HEK293 (cell line): Measurements from ENCODE around the gene ELMO1.

Experiments
- CTCF ChIA-PET: fragments of 350-600 bp; formaldehyde crosslinking; extraction: SDS; loops from one replicate; lab custom pipeline; 2021; ENCODE audit warnings: antibody characterized with exemption; lab: Yijun Ruan, JAX
- POLR2A ChIA-PET: fragments of 300-600 bp; formaldehyde crosslinking; extraction: SDS; loops from one replicate; lab custom pipeline; 2020; ENCODE audit warnings: antibody characterized with exemption, inconsistent platforms; lab: Yijun Ruan, JAX
- H3K27ac ChIP-seq: fragments of 200-500 bp; sonication (Bioruptor generic); 2 replicates; pipeline ENCODE4 v1.5.1; 2014; ENCODE audit warnings: low read depth, low read length, control low read depth, inconsistent platforms; ENCODE audit errors: extremely low read depth
- H3K36me3 ChIP-seq, 2 experiments: fragments of 200-500 bp in 1 of 2; sonication (Bioruptor generic) in 1 of 2; 1 replicate in 1 of 2; 2 replicates in 1 of 2; pipeline ENCODE4 v1.5.1; 2014 to 2017; ENCODE audit warnings: inconsistent platforms in 2 of 2, low read length in 2 of 2; ENCODE audit not compliant: control insufficient read depth in 2 of 2, insufficient read depth in 1 of 2
- H3K4me1 ChIP-seq: fragments of 200-500 bp; sonication (Bioruptor generic); 2 replicates; pipeline ENCODE4 v1.5.1; 2014; ENCODE audit warnings: mild to moderate bottlenecking, low read length, inconsistent platforms; ENCODE audit not compliant: control insufficient read depth, insufficient read depth
- H3K4me3 ChIP-seq: 2 replicates; pipeline ENCODE4 v1.5.1; 2011; ENCODE audit warnings: low read depth, mild to moderate bottlenecking, control low read depth, low read length, moderate library complexity
- H3K9me3 ChIP-seq: fragments of 200-500 bp; sonication (Bioruptor generic); 2 replicates; pipeline ENCODE4 v1.5.1; 2014; ENCODE audit warnings: low read depth, low read length, inconsistent platforms; ENCODE audit not compliant: control insufficient read depth, insufficient read depth
- EGR2 ChIP-seq: fragments of 450-650 bp; formaldehyde crosslinking; IDR thresholded peaks from 2 replicates; pipeline ENCODE4 v1.5.1; 2016; ENCODE audit warnings: low read depth, missing biosample characterization, missing genetic modification characterization
- GLI2 ChIP-seq: fragments of 450-650 bp; formaldehyde crosslinking; IDR thresholded peaks from 2 replicates; pipeline ENCODE4; 2017; ENCODE audit warnings: missing biosample characterization, missing genetic modification characterization, low read depth, borderline replicate concordance
- HOXA7 ChIP-seq: sonication (generic); formaldehyde crosslinking; IDR thresholded peaks from 2 replicates; pipeline ENCODE4 v1.8.1; 2022; ENCODE audit warnings: missing genetic modification reagents, borderline replicate concordance
- KLF7 ChIP-seq: fragments of 450-650 bp; formaldehyde crosslinking; IDR thresholded peaks from 2 replicates; pipeline ENCODE4 v1.5.1; 2016; ENCODE audit warnings: missing biosample characterization, missing genetic modification characterization, borderline replicate concordance
- RBAK ChIP-seq: fragments of 450-650 bp; formaldehyde crosslinking; IDR thresholded peaks from 2 replicates; pipeline ENCODE4 v1.5.1; 2016; ENCODE audit warnings: missing biosample characterization, missing genetic modification characterization
- YY2 ChIP-seq: fragments of 450-650 bp; formaldehyde crosslinking; IDR thresholded peaks from 2 replicates; pipeline ENCODE4 v1.5.1; 2016; ENCODE audit warnings: missing biosample characterization, missing genetic modification characterization
- ZBTB17 ChIP-seq: fragments of 450-650 bp; formaldehyde crosslinking; IDR thresholded peaks from 2 replicates; pipeline ENCODE4 v1.5.1; 2016; ENCODE audit warnings: missing biosample characterization, missing genetic modification characterization
- ZFP41 ChIP-seq: fragments of 450-650 bp; formaldehyde crosslinking; IDR thresholded peaks from 2 replicates; pipeline ENCODE4 v1.5.1; 2016; ENCODE audit warnings: missing biosample characterization, missing genetic modification characterization, borderline replicate concordance
- ZNF10 ChIP-seq: fragments of 450-650 bp; formaldehyde crosslinking; IDR thresholded peaks from 2 replicates; pipeline ENCODE4 v1.5.1; 2017; ENCODE audit warnings: missing biosample characterization, missing genetic modification characterization
- ZNF146 ChIP-seq: fragments of 450-650 bp; formaldehyde crosslinking; IDR thresholded peaks from 2 replicates; pipeline ENCODE4 v1.5.1; 2016; ENCODE audit warnings: missing biosample characterization, missing genetic modification characterization
- ZNF221 ChIP-seq: fragments of 450-650 bp; formaldehyde crosslinking; IDR thresholded peaks from 2 replicates; pipeline ENCODE4 v1.5.1; 2017; ENCODE audit warnings: missing biosample characterization, missing genetic modification characterization, borderline replicate concordance
- ZNF23 ChIP-seq: fragments of 450-650 bp; formaldehyde crosslinking; IDR thresholded peaks from 2 replicates; pipeline ENCODE4 v1.5.1; 2016; ENCODE audit warnings: missing biosample characterization, missing genetic modification characterization, borderline replicate concordance
- ZNF248 ChIP-seq: fragments of 450-650 bp; formaldehyde crosslinking; IDR thresholded peaks from 2 replicates; pipeline ENCODE4 v1.5.1; 2017; ENCODE audit warnings: missing biosample characterization, missing genetic modification characterization
- ZNF274 ChIP-seq, 2 experiments: fragments of 200-500 bp in 1 of 2; fragments of 450-650 bp in 1 of 2; sonication (Bioruptor generic) in 1 of 2; formaldehyde crosslinking in 1 of 2; IDR thresholded peaks; 2 replicates each; pipeline versions ENCODE4 v1.5.1 to v1.6.1; 2014 to 2016; ENCODE audit warnings: borderline replicate concordance in 1 of 2, inconsistent platforms in 1 of 2, low read length in 1 of 2, missing biosample characterization in 1 of 2, missing genetic modification characterization in 1 of 2
- ZNF350 ChIP-seq: fragments of 450-650 bp; formaldehyde crosslinking; IDR thresholded peaks from 2 replicates; pipeline ENCODE4 v1.5.0; 2017; ENCODE audit warnings: missing biosample characterization, mild to moderate bottlenecking, missing genetic modification characterization
- ZNF391 ChIP-seq: fragments of 450-650 bp; formaldehyde crosslinking; IDR thresholded peaks from 2 replicates; pipeline ENCODE4 v1.5.1; 2016; ENCODE audit warnings: low read depth, missing biosample characterization, missing genetic modification characterization, borderline replicate concordance
- ZNF510 ChIP-seq: fragments of 450-650 bp; formaldehyde crosslinking; IDR thresholded peaks from 2 replicates; pipeline ENCODE4 v1.5.1; 2018; ENCODE audit warnings: mild to moderate bottlenecking, missing genetic modification characterization, missing biosample characterization; ENCODE audit not compliant: insufficient replicate concordance
- ZNF530 ChIP-seq: fragments of 450-650 bp; formaldehyde crosslinking; IDR thresholded peaks from 2 replicates; pipeline ENCODE4 v1.5.1; 2016; ENCODE audit warnings: low read depth, missing biosample characterization, missing genetic modification characterization
- ZNF596 ChIP-seq: fragments of 450-650 bp; IDR thresholded peaks from 2 replicates; pipeline ENCODE4 v1.5.0; 2018; ENCODE audit warnings: missing biosample characterization, mild to moderate bottlenecking, missing genetic modification characterization, moderate library complexity
- ZNF600 ChIP-seq: fragments of 450-650 bp; formaldehyde crosslinking; IDR thresholded peaks from 2 replicates; pipeline ENCODE4 v1.5.1; 2016; ENCODE audit warnings: missing biosample characterization, missing genetic modification characterization
- ZNF654 ChIP-seq: fragments of 450-650 bp; formaldehyde crosslinking; IDR thresholded peaks from 2 replicates; pipeline ENCODE4 v1.5.1; 2016; ENCODE audit warnings: low read depth, missing biosample characterization, missing genetic modification characterization
- ZNF670 ChIP-seq: fragments of 450-650 bp; formaldehyde crosslinking; IDR thresholded peaks from 2 replicates; pipeline ENCODE4 v1.5.1; 2016; ENCODE audit warnings: missing biosample characterization, missing genetic modification characterization, low read depth
- ZNF677 ChIP-seq: fragments of 450-650 bp; IDR thresholded peaks from 2 replicates; pipeline ENCODE4 v1.5.0; 2018; ENCODE audit warnings: missing biosample characterization, mild to moderate bottlenecking, missing genetic modification characterization, moderate library complexity
- ZNF747 ChIP-seq: fragments of 450-650 bp; formaldehyde crosslinking; IDR thresholded peaks from 2 replicates; pipeline ENCODE4 v1.5.1; 2016; ENCODE audit warnings: missing biosample characterization, missing genetic modification characterization
- ZNF76 ChIP-seq: fragments of 450-650 bp; formaldehyde crosslinking; IDR thresholded peaks from 2 replicates; pipeline ENCODE4; 2016; ENCODE audit warnings: low read depth, missing biosample characterization, missing genetic modification characterization, borderline replicate concordance
- ZNF777 ChIP-seq: fragments of 450-650 bp; formaldehyde crosslinking; IDR thresholded peaks from 2 replicates; pipeline ENCODE4 v1.5.1; 2017; ENCODE audit warnings: missing biosample characterization, missing genetic modification characterization, borderline replicate concordance
- ZNF837 ChIP-seq: fragments of 450-650 bp; formaldehyde crosslinking; IDR thresholded peaks from 2 replicates; pipeline ENCODE4 v1.5.1; 2016; ENCODE audit warnings: missing biosample characterization, missing genetic modification characterization
- ZSCAN30 ChIP-seq: fragments of 450-650 bp; IDR thresholded peaks from 2 replicates; pipeline ENCODE4 v1.5.1; 2018; ENCODE audit warnings: missing biosample characterization, mild to moderate bottlenecking, missing genetic modification characterization, moderate library complexity
- TF ChIP-seq, protein P1 (sequence below): fragments of 450-650 bp; formaldehyde crosslinking; IDR thresholded peaks from 2 replicates; pipeline ENCODE4 v1.5.1; 2016; ENCODE audit warnings: missing biosample characterization, missing genetic modification characterization, borderline replicate concordance
- TF ChIP-seq, protein P2 (sequence below): fragments of 450-650 bp; IDR thresholded peaks from 2 replicates; pipeline ENCODE4 v1.5.1; 2018; ENCODE audit warnings: missing biosample characterization, mild to moderate bottlenecking, missing genetic modification characterization
- TF ChIP-seq, protein P3 (sequence below): fragments of 450-650 bp; formaldehyde crosslinking; IDR thresholded peaks from 2 replicates; pipeline ENCODE4 v1.5.1; 2017; ENCODE audit warnings: missing biosample characterization, missing genetic modification characterization
- TF ChIP-seq, protein P4 (sequence below): fragments of 450-650 bp; formaldehyde crosslinking; IDR thresholded peaks from 2 replicates; pipeline ENCODE4 v1.5.1; 2016; ENCODE audit warnings: missing biosample characterization, missing genetic modification characterization

The ELMO1 gene

DNA sequence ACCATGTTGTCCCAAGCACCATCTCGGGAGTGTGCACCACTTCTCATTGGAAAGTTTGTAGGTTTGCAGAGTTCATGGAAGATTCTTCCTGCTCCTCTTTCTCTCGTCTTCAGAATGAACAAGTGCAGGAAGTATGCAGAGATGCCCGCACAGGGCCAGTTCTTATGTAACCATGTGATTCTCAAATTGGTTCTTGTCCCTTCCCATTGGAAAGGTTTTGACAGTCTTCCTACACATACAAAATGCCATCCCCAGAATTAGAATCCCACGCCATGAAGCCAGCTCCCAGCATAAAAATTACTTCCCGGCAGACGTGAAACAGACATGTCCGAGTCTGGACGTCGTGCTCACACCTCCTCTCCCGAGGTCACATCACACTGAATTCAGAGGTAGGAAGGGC is 251.6 kb downstream of the ELMO1 start:
- H3K4me1 ChIP-seq: no peaks in the 10 kb centered on the region

DNA sequence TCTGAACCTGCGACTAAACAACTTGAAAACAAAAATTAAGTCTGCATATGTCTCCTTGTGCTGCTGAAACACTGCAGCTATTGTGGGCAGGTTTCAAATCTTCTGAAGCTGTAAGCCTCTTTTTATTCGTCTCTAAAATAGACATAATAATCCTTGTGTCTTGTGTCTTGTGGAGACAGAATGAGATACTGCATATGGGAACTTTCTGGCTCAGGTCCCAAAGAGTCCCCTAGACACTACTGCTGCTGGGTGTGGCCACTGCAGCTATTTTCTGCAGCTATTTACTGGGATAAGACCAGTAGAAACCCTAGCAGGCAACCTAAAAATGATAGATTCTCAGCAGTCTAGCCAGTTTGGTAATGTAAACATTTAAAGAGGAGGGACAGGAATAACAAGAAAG is 252.0 kb downstream of the ELMO1 start:
- Histone ChIP-seq H3K9me3 (no peaks in the 10 kb centered on the region), H3K36me3 (no peaks in the 10 kb centered on the region), H3K4me1 (no peaks in the 10 kb centered on the region), H3K4me3 (no peak overlapping the region), H3K27ac (no peak overlapping the region)
- ChIA-PET CTCF (interaction anchor here (0.5 to 7.9 kb wide), 5 partner anchors 13 to 755 kb away, joined by 5 to 98 read pairs (median 7); no protein-coding TSS in a partner anchor), POLR2A (no interaction called here)
- TF ChIP-seq ZNF391 (tag by site-specific recombination) (no peak), ZNF221 (tag by site-specific recombination) (no peak), ZNF777 (no peak), ZNF654 (no peak), ZNF670 (tag by site-specific recombination) (no peak), ZNF10 (no peak), ZNF23 (no peak), ZNF530 (tag by site-specific recombination) (no peak), ZNF600 (tag by site-specific recombination) (no peak), ZSCAN30 (tag by site-specific recombination) (no peak), ZNF146 (tag by site-specific recombination) (no peak), EGR2 (tag by site-specific recombination) (no peak), ZNF76 (no peak), KLF7 (tag by site-specific recombination) (no peak), ZNF747 (tag by site-specific recombination) (no peak)
- TF ChIP-seq, protein P1, sequence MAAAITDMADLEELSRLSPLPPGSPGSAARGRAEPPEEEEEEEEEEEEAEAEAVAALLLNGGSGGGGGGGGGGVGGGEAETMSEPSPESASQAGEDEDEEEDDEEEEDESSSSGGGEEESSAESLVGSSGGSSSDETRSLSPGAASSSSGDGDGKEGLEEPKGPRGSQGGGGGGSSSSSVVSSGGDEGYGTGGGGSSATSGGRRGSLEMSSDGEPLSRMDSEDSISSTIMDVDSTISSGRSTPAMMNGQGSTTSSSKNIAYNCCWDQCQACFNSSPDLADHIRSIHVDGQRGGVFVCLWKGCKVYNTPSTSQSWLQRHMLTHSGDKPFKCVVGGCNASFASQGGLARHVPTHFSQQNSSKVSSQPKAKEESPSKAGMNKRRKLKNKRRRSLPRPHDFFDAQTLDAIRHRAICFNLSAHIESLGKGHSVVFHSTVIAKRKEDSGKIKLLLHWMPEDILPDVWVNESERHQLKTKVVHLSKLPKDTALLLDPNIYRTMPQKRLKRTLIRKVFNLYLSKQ (tag by site-specific recombination): no peak

More for the DNA sequence above, 251.6 kb downstream of the ELMO1 start:
- Histone ChIP-seq H3K27ac (no peak overlapping the region), H3K9me3 (no peaks in the 10 kb centered on the region), H3K36me3 (no peaks in the 10 kb centered on the region), H3K4me3 (no peak overlapping the region)
- ChIA-PET POLR2A (no interaction called here), CTCF (interaction anchor here (0.8 to 7.9 kb wide), 4 partner anchors 14 to 756 kb away, joined by 3 to 98 read pairs (median 46); no protein-coding TSS in a partner anchor)
- TF ChIP-seq ZNF146 (tag by site-specific recombination) (no peak), RBAK (tag by site-specific recombination) (no peak), ZNF596 (tag by site-specific recombination) (no peak), GLI2 (no peak), ZFP41 (no peak), HOXA7 (CRISPR knock-in tag) (no peak), ZNF350 (tag by site-specific recombination) (no peak), ZNF274 (IDR thresholded peaks at IDR 0.05; ENCODE audit: low read length) (no peak), ZNF274 (tag by site-specific recombination; IDR thresholded peaks at IDR 0.05; ENCODE audit: borderline replicate concordance) (no peak), ZNF837 (tag by site-specific recombination) (no peak), ZBTB17 (tag by site-specific recombination) (no peak), ZNF248 (tag by site-specific recombination) (no peak), ZNF747 (tag by site-specific recombination) (no peak), ZNF510 (tag by site-specific recombination) (no peak), ZNF677 (no peak), YY2 (tag by site-specific recombination) (no peak)
- TF ChIP-seq, protein P2, sequence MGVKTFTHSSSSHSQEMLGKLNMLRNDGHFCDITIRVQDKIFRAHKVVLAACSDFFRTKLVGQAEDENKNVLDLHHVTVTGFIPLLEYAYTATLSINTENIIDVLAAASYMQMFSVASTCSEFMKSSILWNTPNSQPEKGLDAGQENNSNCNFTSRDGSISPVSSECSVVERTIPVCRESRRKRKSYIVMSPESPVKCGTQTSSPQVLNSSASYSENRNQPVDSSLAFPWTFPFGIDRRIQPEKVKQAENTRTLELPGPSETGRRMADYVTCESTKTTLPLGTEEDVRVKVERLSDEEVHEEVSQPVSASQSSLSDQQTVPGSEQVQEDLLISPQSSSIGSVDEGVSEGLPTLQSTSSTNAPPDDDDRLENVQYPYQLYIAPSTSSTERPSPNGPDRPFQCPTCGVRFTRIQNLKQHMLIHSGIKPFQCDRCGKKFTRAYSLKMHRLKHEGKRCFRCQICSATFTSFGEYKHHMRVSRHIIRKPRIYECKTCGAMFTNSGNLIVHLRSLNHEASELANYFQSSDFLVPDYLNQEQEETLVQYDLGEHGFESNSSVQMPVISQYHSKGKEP (tag by site-specific recombination): no peak
- TF ChIP-seq, protein P3, sequence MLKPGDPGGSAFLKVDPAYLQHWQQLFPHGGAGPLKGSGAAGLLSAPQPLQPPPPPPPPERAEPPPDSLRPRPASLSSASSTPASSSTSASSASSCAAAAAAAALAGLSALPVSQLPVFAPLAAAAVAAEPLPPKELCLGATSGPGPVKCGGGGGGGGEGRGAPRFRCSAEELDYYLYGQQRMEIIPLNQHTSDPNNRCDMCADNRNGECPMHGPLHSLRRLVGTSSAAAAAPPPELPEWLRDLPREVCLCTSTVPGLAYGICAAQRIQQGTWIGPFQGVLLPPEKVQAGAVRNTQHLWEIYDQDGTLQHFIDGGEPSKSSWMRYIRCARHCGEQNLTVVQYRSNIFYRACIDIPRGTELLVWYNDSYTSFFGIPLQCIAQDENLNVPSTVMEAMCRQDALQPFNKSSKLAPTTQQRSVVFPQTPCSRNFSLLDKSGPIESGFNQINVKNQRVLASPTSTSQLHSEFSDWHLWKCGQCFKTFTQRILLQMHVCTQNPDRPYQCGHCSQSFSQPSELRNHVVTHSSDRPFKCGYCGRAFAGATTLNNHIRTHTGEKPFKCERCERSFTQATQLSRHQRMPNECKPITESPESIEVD (tag by site-specific recombination): no peak
- TF ChIP-seq, protein P4, sequence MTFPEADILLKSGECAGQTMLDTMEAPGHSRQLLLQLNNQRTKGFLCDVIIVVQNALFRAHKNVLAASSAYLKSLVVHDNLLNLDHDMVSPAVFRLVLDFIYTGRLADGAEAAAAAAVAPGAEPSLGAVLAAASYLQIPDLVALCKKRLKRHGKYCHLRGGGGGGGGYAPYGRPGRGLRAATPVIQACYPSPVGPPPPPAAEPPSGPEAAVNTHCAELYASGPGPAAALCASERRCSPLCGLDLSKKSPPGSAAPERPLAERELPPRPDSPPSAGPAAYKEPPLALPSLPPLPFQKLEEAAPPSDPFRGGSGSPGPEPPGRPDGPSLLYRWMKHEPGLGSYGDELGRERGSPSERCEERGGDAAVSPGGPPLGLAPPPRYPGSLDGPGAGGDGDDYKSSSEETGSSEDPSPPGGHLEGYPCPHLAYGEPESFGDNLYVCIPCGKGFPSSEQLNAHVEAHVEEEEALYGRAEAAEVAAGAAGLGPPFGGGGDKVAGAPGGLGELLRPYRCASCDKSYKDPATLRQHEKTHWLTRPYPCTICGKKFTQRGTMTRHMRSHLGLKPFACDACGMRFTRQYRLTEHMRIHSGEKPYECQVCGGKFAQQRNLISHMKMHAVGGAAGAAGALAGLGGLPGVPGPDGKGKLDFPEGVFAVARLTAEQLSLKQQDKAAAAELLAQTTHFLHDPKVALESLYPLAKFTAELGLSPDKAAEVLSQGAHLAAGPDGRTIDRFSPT (tag by site-specific recombination): no peak
